H9 (cell line): Measurements from ENCODE around the gene SLC25A4. TPM values are rescaled to one million over a fixed set of nuclear protein-coding genes. Genes with fewer than 3 reads are reported as not detected.

Source experiments
- DNase-seq: peaks from one replicate; pipeline ENCODE4 v3.0.0-alpha.2; 2017
- H2AFZ ChIP-seq: one replicate; pipeline ENCODE4 v1.6.1; 2013; ENCODE audit warnings: mild to moderate bottlenecking, low read length, control low read depth, moderate library complexity
- H2AK5ac ChIP-seq: 2 replicates; pipeline ENCODE4 v1.6.1; 2013; ENCODE audit warnings: low read length, control low read depth, mixed read lengths; ENCODE audit not compliant: insufficient read length
- H2BK120ac ChIP-seq: one replicate; pipeline ENCODE4 v1.6.1; 2013; ENCODE audit warnings: low read depth, mild to moderate bottlenecking, low read length, control low read depth, inconsistent platforms; ENCODE audit not compliant: poor library complexity, severe bottlenecking
- H2BK12ac ChIP-seq: 2 replicates; pipeline ENCODE4 v1.6.1; 2013; ENCODE audit warnings: low read length, control low read depth, mixed read lengths, low read depth; ENCODE audit not compliant: insufficient read length
- H2BK15ac ChIP-seq: 2 replicates; pipeline ENCODE4 v1.6.1; 2013; ENCODE audit warnings: low read depth, low read length, control low read depth
- H2BK20ac ChIP-seq: one replicate; pipeline ENCODE4 v1.6.1; 2013; ENCODE audit warnings: low read depth, mild to moderate bottlenecking, low read length, control low read depth, inconsistent platforms; ENCODE audit not compliant: poor library complexity, severe bottlenecking
- H2BK5ac ChIP-seq: 2 replicates; pipeline ENCODE4 v1.6.1; 2013; ENCODE audit warnings: low read length, control low read depth, mixed read lengths; ENCODE audit not compliant: insufficient read length
- H3K14ac ChIP-seq: 2 replicates; pipeline ENCODE4 v1.6.1; 2013; ENCODE audit warnings: low read length, control low read depth; ENCODE audit not compliant: insufficient read depth
- H3K18ac ChIP-seq: 2 replicates; pipeline ENCODE4 v1.6.1; 2013; ENCODE audit warnings: low read depth, mild to moderate bottlenecking, mixed read lengths, low read length, control low read depth; ENCODE audit not compliant: insufficient read length
- H3K23ac ChIP-seq: 2 replicates; pipeline ENCODE4 v1.6.1; 2013; ENCODE audit warnings: low read length, control low read depth, mixed read lengths, low read depth; ENCODE audit not compliant: insufficient read length
- H3K23me2 ChIP-seq: 2 replicates; pipeline ENCODE4 v1.6.1; 2013; ENCODE audit warnings: low read depth, mild to moderate bottlenecking, mixed read lengths, low read length, control low read depth; ENCODE audit not compliant: insufficient read length, poor library complexity, severe bottlenecking
- H3K27ac ChIP-seq: 2 replicates; pipeline ENCODE4 v1.5.1; 2013; ENCODE audit warnings: low read length, control low read depth, mixed read lengths, low read depth; ENCODE audit not compliant: insufficient read length
- H3K27me3 ChIP-seq: 2 replicates; pipeline ENCODE4 v1.6.1; 2013; ENCODE audit warnings: low read length, control low read depth, inconsistent platforms; ENCODE audit not compliant: insufficient read depth
- H3K4ac ChIP-seq: 2 replicates; pipeline ENCODE4 v1.6.1; 2013; ENCODE audit warnings: low read depth, mild to moderate bottlenecking, control low read depth, inconsistent platforms, low read length, moderate library complexity
- H3K4me1 ChIP-seq: 2 replicates; pipeline ENCODE4 v1.6.1; 2013; ENCODE audit warnings: low read length, control low read depth, inconsistent platforms; ENCODE audit not compliant: insufficient read depth
- H3K4me2 ChIP-seq: 2 replicates; pipeline ENCODE4 v1.6.1; 2013; ENCODE audit warnings: low read length, control low read depth, mixed read lengths; ENCODE audit not compliant: insufficient read length, insufficient read depth
- H3K56ac ChIP-seq: 2 replicates; pipeline ENCODE4 v1.6.1; 2013; ENCODE audit warnings: low read depth, mild to moderate bottlenecking, mixed read lengths, low read length, control low read depth; ENCODE audit not compliant: insufficient read length
- H3K79me1 ChIP-seq: 2 replicates; pipeline ENCODE4 v1.6.1; 2013; ENCODE audit warnings: low read depth, mild to moderate bottlenecking, moderate library complexity, low read length, control low read depth, inconsistent platforms; ENCODE audit not compliant: insufficient read depth, poor library complexity, severe bottlenecking
- H3K79me2 ChIP-seq: 2 replicates; pipeline ENCODE4 v1.6.1; 2013; ENCODE audit warnings: low read length, control low read depth, inconsistent platforms; ENCODE audit not compliant: insufficient read depth
- H3K9ac ChIP-seq: 2 replicates; pipeline ENCODE4 v1.6.1; 2013; ENCODE audit warnings: low read length, control low read depth, mixed read lengths; ENCODE audit not compliant: insufficient read length; ENCODE audit errors: extremely low read depth
- H3K9me3 ChIP-seq: one replicate; pipeline ENCODE4 v1.6.1; 2013; ENCODE audit warnings: low read depth, low read length, inconsistent platforms; ENCODE audit not compliant: control insufficient read depth
- H3T11ph ChIP-seq: one replicate; pipeline ENCODE4 v1.6.1; 2013; ENCODE audit warnings: mild to moderate bottlenecking, low read length, control low read depth, inconsistent platforms
- H4K20me1 ChIP-seq: one replicate; pipeline ENCODE4 v1.6.1; 2013; ENCODE audit not compliant: control insufficient read depth, insufficient read length, insufficient read depth
- H4K5ac ChIP-seq: 2 replicates; pipeline ENCODE4 v1.6.1; 2013; ENCODE audit warnings: low read depth, mild to moderate bottlenecking, mixed read lengths, low read length, control low read depth; ENCODE audit not compliant: insufficient read length
- H4K8ac ChIP-seq: replicated peaks from 2 replicates; pipeline ENCODE4 v1.6.1; 2013; ENCODE audit warnings: low read length, control low read depth, mixed read lengths, low read depth; ENCODE audit not compliant: insufficient read length
- H4K91ac ChIP-seq: 2 replicates; pipeline ENCODE4 v1.6.1; 2013; ENCODE audit warnings: low read depth, mild to moderate bottlenecking, moderate library complexity, mixed read lengths, low read length, control low read depth; ENCODE audit not compliant: insufficient read length
- H3K27ac Mint-ChIP-seq, 3 experiments: 2 replicates in 2 of 3; 3 replicates in 1 of 3; pipeline ENCODE4 v1.8.0; 2020 to 2021; ENCODE audit warnings: mixed read lengths in 3 of 3, mild to moderate bottlenecking in 1 of 3, moderate library complexity in 1 of 3
- H3K27me3 Mint-ChIP-seq: 2 replicates; pipeline ENCODE4 v1.8.0; 2021; ENCODE audit warnings: low read depth, mild to moderate bottlenecking, moderate library complexity, mixed read lengths
- H3K36me3 Mint-ChIP-seq, 3 experiments: 2 replicates in 2 of 3; 3 replicates in 1 of 3; pipeline ENCODE4 v1.8.0; 2020 to 2021; ENCODE audit warnings: low read depth in 3 of 3, mixed read lengths in 3 of 3; ENCODE audit not compliant: insufficient read depth in 1 of 3
- H3K4me1 Mint-ChIP-seq, 2 experiments: 2 replicates each; pipeline ENCODE4 v1.8.0; 2020; ENCODE audit warnings: mixed read lengths in 2 of 2
- H3K4me3 Mint-ChIP-seq, 2 experiments: 2 replicates in 1 of 2; 3 replicates in 1 of 2; pipeline ENCODE4 v1.8.0; 2020 to 2021; ENCODE audit warnings: mild to moderate bottlenecking in 2 of 2, mixed read lengths in 2 of 2, moderate library complexity in 1 of 2
- H3K9me3 Mint-ChIP-seq, 2 experiments: 2 replicates in 1 of 2; 3 replicates in 1 of 2; pipeline ENCODE4 v1.8.0; 2020; ENCODE audit warnings: mild to moderate bottlenecking in 2 of 2, mixed read lengths in 2 of 2, moderate library complexity in 1 of 2
- CTCF ChIP-seq: fragments of 200-600 bp; sonication (generic); conservative IDR thresholded peaks from 3 replicates; pipeline ENCODE4 v1.8.0; 2021; ENCODE audit warnings: antibody characterized with exemption, mild to moderate bottlenecking
- WGBS: extraction: QIAGEN DNeasy Blood & Tissue Kit; methylation state at CpG from one replicate; pipeline ENCODE4 v1.1.7; 2013; ENCODE audit warnings: missing lambda C conversion rate, low lambda C conversion rate, mixed read lengths; ENCODE audit not compliant: insufficient read length; ENCODE audit errors: extremely low coverage; 5-methylcytosine and 5-hydroxymethylcytosine counted together
- total RNA-seq: library from RNA; stranded (reverse); gene quantifications from 2 replicates; pipeline ENCODE4 v1.2.1, GENCODE V29; 2021

SLC25A4 gene
- total RNA-seq, 1 experiment from 2014 or later, result 54.4 TPM

DNA sequence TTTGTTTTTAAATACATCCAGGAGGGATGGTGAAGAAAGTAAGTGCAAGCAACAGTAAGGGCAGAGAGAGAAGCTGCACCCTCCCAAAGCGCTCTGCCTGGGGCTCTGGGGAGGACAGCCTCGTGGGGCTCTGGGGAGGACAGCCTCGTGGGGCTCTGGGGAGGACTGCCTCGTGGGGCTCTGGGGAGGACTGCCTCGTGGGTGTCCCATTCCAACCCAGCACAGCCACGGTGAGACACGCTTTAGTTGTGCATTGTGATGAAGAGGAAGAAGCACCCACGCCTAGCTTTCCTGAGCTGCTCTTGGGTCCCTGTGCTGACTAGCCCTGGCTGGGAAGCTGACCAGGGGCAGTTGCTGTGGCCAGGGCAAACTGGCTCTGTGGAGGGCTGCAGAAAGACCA, 43.1 kb upstream of the SLC25A4 start:
- Histone ChIP-seq H2AK5ac (no peak overlapping the region), H2BK20ac (no peak overlapping the region), H2BK5ac (no peak overlapping the region), H2AFZ (no peak overlapping the region), H3K56ac (no peak overlapping the region), H2BK15ac (no peak overlapping the region), H3T11ph (no peak overlapping the region), H3K4me1 (no peaks in the 10 kb centered on the region), H3K18ac (no peak overlapping the region), H2BK120ac (no peak overlapping the region), H4K8ac (no peak overlapping the region), H3K27me3 (no peaks in the 10 kb centered on the region), H4K91ac (no peak overlapping the region), H3K23ac (no peak overlapping the region), H4K20me1 (no peaks in the 10 kb centered on the region), H3K23me2 (no peaks in the 10 kb centered on the region), H3K9ac (no peak overlapping the region), H3K9me3 (no peaks in the 10 kb centered on the region), H3K79me1 (no peaks in the 10 kb centered on the region), H4K5ac (no peak overlapping the region), H3K79me2 (no peaks in the 10 kb centered on the region), H3K14ac (0 out of 2 replicates have a peak overlapping the region, but pooled peaks have one; percentile 28), H3K27ac (no peak overlapping the region), H3K4ac (no peak overlapping the region), H2BK12ac (no peak overlapping the region), H3K4me2 (no peak overlapping the region)
- no peaks in the 10 kb centered on the region; a peak in 1 of 5 replicates for H3K9me3 Mint-ChIP-seq
- no peak for DNase-seq
- H3K4me1 Mint-ChIP-seq, result peaks cover 14% of the 10 kb centered on the region in 2 experiments
- no peak for TF ChIP-seq CTCF
- no peaks in the 10 kb centered on the region; the same call in 1 of the 2 replicates for H3K27me3 Mint-ChIP-seq
- no peak overlapping the region for H3K4me3 Mint-ChIP-seq
- no peak overlapping the region; a peak in 1 of 7 replicates for H3K27ac Mint-ChIP-seq
- no CpG with 5 or more reads among the region's 8 CpGs for WGBS
- H3K36me3 Mint-ChIP-seq, result no peaks in the 10 kb centered on the region; a peak in 2 of 7 replicates
